HG03521 (cell line): ENCODE data around the gene NT5C3A.
"Not testable (repeated sequence)": the region's sequence is repeated elsewhere in the genome, so short reads cannot be mapped to it uniquely, and the experiment has no call there.

Source experiments
- ATAC-seq: cut with Tn5 transposase; IDR thresholded peaks from one replicate; pipeline ENCODE4 v1.9.1; 2021; ENCODE audit warnings: mild to moderate bottlenecking, moderate library complexity; ENCODE audit not compliant: unreplicated experiment

NT5C3A gene

GRCh38 chr7:33043501-33044400 lies 18.8 kb downstream of the NT5C3A start:
- ATAC-seq, result no peak

GRCh38 chr7:33041631-33042428 lies 20.7 kb downstream of the NT5C3A start:
- ATAC-seq, result no peak

- ATAC-seq, result peak; percentile 90
Observed at GRCh38 chr7:33040803-33041516, 21.6 kb downstream of the NT5C3A start.

- no peak for ATAC-seq
Observed at GRCh38 chr7:33039903-33040292, 22.7 kb downstream of the NT5C3A start.

GRCh38 chr7:33039257-33039902 lies 23.2 kb downstream of the NT5C3A start:
- peak; percentile 36 for ATAC-seq

- ATAC-seq, result no peak
Observed at GRCh38 chr7:33038639-33039038, 23.9 kb downstream of the NT5C3A start.

- no peak for ATAC-seq
Observed at GRCh38 chr7:33035776-33036175, 26.8 kb downstream of the NT5C3A start.

- no peak for ATAC-seq
Observed at GRCh38 chr7:33024189-33024757, 38.3 kb downstream of the NT5C3A start.

GRCh38 chr7:33012364-33012763 lies 50.2 kb downstream of the NT5C3A start:
- no peak for ATAC-seq

- no peak for ATAC-seq
Observed at GRCh38 chr7:33009734-33010133, 52.8 kb downstream of the NT5C3A start.

- ATAC-seq, result not testable (repeated sequence)
Observed at GRCh38 chr7:33005690-33006089, 56.9 kb downstream of the NT5C3A start.

GRCh38 chr7:33005193-33005592 lies 57.4 kb downstream of the NT5C3A start:
- ATAC-seq, result not testable (repeated sequence)

- not testable (repeated sequence) for ATAC-seq
Observed at GRCh38 chr7:33004104-33004616, 58.4 kb downstream of the NT5C3A start.

- not testable (repeated sequence) for ATAC-seq
Observed at GRCh38 chr7:33003111-33003510, 59.5 kb downstream of the NT5C3A start.

- not testable (repeated sequence) for ATAC-seq
Observed at GRCh38 chr7:32999380-32999779, 63.2 kb downstream of the NT5C3A start.

GRCh38 chr7:32998361-32999171 lies 64.0 kb downstream of the NT5C3A start:
- ATAC-seq, result not testable (repeated sequence)

GRCh38 chr7:32997956-32998355 lies 64.6 kb downstream of the NT5C3A start:
- ATAC-seq, result not testable (repeated sequence)

GRCh38 chr7:32992750-32993149 lies 69.8 kb downstream of the NT5C3A start:
- ATAC-seq, result not testable (repeated sequence)
